Hepatocyte (in vitro differentiated cells): Measurements from ENCODE around the gene ZFP2. TPM values are rescaled to one million over a fixed set of nuclear protein-coding genes. Genes with fewer than 3 reads are reported as not detected.

Experiments used
- DNase-seq: peaks from one replicate; pipeline ENCODE4 v3.0.0-alpha.2; 2016; ENCODE audit warnings: low spot score
- H2AFZ ChIP-seq: fragments of 200-600 bp; sonication (generic); 2 replicates; pipeline ENCODE4 v1.6.0; 2016; ENCODE audit warnings: antibody characterized with exemption, mild to moderate bottlenecking
- H3K27ac ChIP-seq: fragments of 200-600 bp; sonication (generic); 2 replicates; pipeline ENCODE4 v1.5.1; 2016; ENCODE audit warnings: mild to moderate bottlenecking
- H3K27me3 ChIP-seq: fragments of 200-600 bp; sonication (generic); 2 replicates; pipeline ENCODE4 v1.6.1; 2016
- H3K36me3 ChIP-seq: fragments of 200-600 bp; sonication (generic); replicated peaks from 2 replicates; pipeline ENCODE4 v1.5.1; 2016; ENCODE audit warnings: low read depth; ENCODE audit not compliant: insufficient read depth
- H3K4me1 ChIP-seq: fragments of 200-600 bp; sonication (generic); 2 replicates; pipeline ENCODE4 v1.5.1; 2016; ENCODE audit warnings: mild to moderate bottlenecking, moderate library complexity; ENCODE audit not compliant: insufficient read depth
- H3K4me2 ChIP-seq: fragments of 200-600 bp; sonication (generic); 2 replicates; pipeline ENCODE4 v1.6.0; 2016
- H3K4me3 ChIP-seq: fragments of 200-600 bp; sonication (generic); 2 replicates; pipeline ENCODE4 v1.5.1; 2016; ENCODE audit warnings: mild to moderate bottlenecking
- H3K79me2 ChIP-seq: fragments of 200-600 bp; sonication (generic); 2 replicates; pipeline ENCODE4 v1.6.0; 2017; ENCODE audit warnings: mild to moderate bottlenecking
- H3K9me2 ChIP-seq: fragments of 200-600 bp; sonication (generic); replicated peaks from 2 replicates; pipeline ENCODE4 v1.6.0; 2017; ENCODE audit warnings: mild to moderate bottlenecking; ENCODE audit not compliant: insufficient read depth
- H3K9me3 ChIP-seq: fragments of 200-600 bp; sonication (generic); 2 replicates; pipeline ENCODE4 v1.5.1; 2016; ENCODE audit warnings: low read depth, mild to moderate bottlenecking
- H4K20me1 ChIP-seq: fragments of 200-600 bp; sonication (generic); 2 replicates; pipeline ENCODE4 v1.6.0; 2016; ENCODE audit warnings: mild to moderate bottlenecking; ENCODE audit not compliant: insufficient read depth, poor library complexity, severe bottlenecking
- CTCF ChIP-seq: fragments of 200-600 bp; sonication (generic); IDR thresholded peaks from 2 replicates; pipeline ENCODE4 v1.5.1; 2016; ENCODE audit warnings: antibody characterized with exemption, mild to moderate bottlenecking; ENCODE audit not compliant: poor library complexity
- EZH2 ChIP-seq: fragments of 200-600 bp; sonication (generic); IDR thresholded peaks from 2 replicates; pipeline ENCODE4 v1.6.1; 2016; ENCODE audit warnings: antibody characterized with exemption, mild to moderate bottlenecking, borderline replicate concordance
- EZH2phosphoT487 ChIP-seq: fragments of 200-600 bp; sonication (generic); IDR thresholded peaks from one replicate; pipeline ENCODE4 v1.6.1; 2018; ENCODE audit warnings: antibody characterized with exemption, mild to moderate bottlenecking, low read depth, moderate library complexity; ENCODE audit not compliant: unreplicated experiment, severe bottlenecking
- WGBS: methylation state at CpG from one replicate; pipeline ENCODE4 v1.1.6; 2016; ENCODE audit warnings: low lambda C conversion rate; ENCODE audit errors: missing lambda C conversion rate; 5-methylcytosine and 5-hydroxymethylcytosine counted together
- polyA plus RNA-seq: library from polyadenylated mRNA; unstranded; fragments of >200 nt; fragmentation: Nextera tagmentation; extraction: Ambion mirVana; gene quantifications from 2 replicates; pipeline ENCODE4 v1.2.1, GENCODE V29; 2016
- total RNA-seq: library from RNA; depleted of rRNA; stranded (reverse); fragments of >200 nt; gene quantifications from 2 replicates; pipeline ENCODE4 v1.2.3, GENCODE V29; 2014

ZFP2 gene
- total and polyA plus RNA-seq, 2 experiments from 2014 or later = 0.85 to 2.2 TPM

GRCh38 chr5:178981381-178981780 lies 85.7 kb downstream of the ZFP2 start:
- 87% methylated on average over 15 of the region's 15 CpGs for WGBS
- H3K79me2 ChIP-seq = no peaks in the 10 kb centered on the region
- H3K36me3 ChIP-seq = no peaks in the 10 kb centered on the region
- no peaks in the 10 kb centered on the region for H3K4me1 ChIP-seq
- H3K27me3 ChIP-seq = no peaks in the 10 kb centered on the region
- DNase-seq = no peak
- H3K27ac ChIP-seq = no peak overlapping the region
- no peak overlapping the region for H3K4me3 ChIP-seq
- no peaks in the 10 kb centered on the region for H3K9me2 ChIP-seq
- H4K20me1 ChIP-seq = no peaks in the 10 kb centered on the region
- H2AFZ ChIP-seq = no peak overlapping the region
- no peak overlapping the region for H3K4me2 ChIP-seq
- no peaks in the 10 kb centered on the region for H3K9me3 ChIP-seq
- TF ChIP-seq EZH2phosphoT487 = no peak
- no peak for TF ChIP-seq CTCF
- no peak for TF ChIP-seq EZH2

Other genes with a start within 250 kb of the ZFP2 start
- 9.1 and 13.1 TPM in 2 replicates for gene ZNF354A, start 165.3 kb upstream of the ZFP2 start, total RNA-seq
- 7.8 and 16.3 TPM in 2 replicates for gene ZNF354A, start 165.3 kb upstream of the ZFP2 start, polyA plus RNA-seq
- 9.8 and 16.1 TPM in 2 replicates for gene ZNF354B, start 36.0 kb upstream of the ZFP2 start, total RNA-seq
- gene ZNF354B, start 36.0 kb upstream of the ZFP2 start, polyA plus RNA-seq = 7.0 and 12.8 TPM in 2 replicates
- gene ZNF454, start 45.3 kb downstream of the ZFP2 start, total RNA-seq = 0.07 TPM in 1 of 2 replicates, not detected in the other
- gene ZNF454, start 45.3 kb downstream of the ZFP2 start, polyA plus RNA-seq = not detected in 2 replicates
- not detected in 2 replicates for gene GRM6, start 99.4 kb downstream of the ZFP2 start, total RNA-seq
- not detected in 2 replicates for gene GRM6, start 99.4 kb downstream of the ZFP2 start, polyA plus RNA-seq
- 3.6 and 4.3 TPM in 2 replicates for gene ZNF879, start 127.9 kb downstream of the ZFP2 start, total RNA-seq
- gene ZNF879, start 127.9 kb downstream of the ZFP2 start, polyA plus RNA-seq = 2.2 and 4.0 TPM in 2 replicates
- 7.7 and 9.4 TPM in 2 replicates for gene ZNF354C, start 164.5 kb downstream of the ZFP2 start, total RNA-seq
- 1.5 and 1.8 TPM in 2 replicates for gene ZNF354C, start 164.5 kb downstream of the ZFP2 start, polyA plus RNA-seq